HG02678 (cell line): ENCODE measurements around the gene PTPN12.
"Not testable (repeated sequence)": the region's sequence is repeated elsewhere in the genome, so short reads cannot be mapped to it uniquely, and the experiment has no call there.

ENCODE experiments used
- ATAC-seq: cut with Tn5 transposase; IDR thresholded peaks from one replicate; pipeline ENCODE4 v1.9.1; 2021; ENCODE audit warnings: mild to moderate bottlenecking, moderate library complexity; ENCODE audit not compliant: unreplicated experiment

PTPN12 gene

GRCh38 chr7:77537136-77537777 lies at the start of gene PTPN12:
TSS of gene PTPN12 (plus strand) at chr7:77537295. CDS start at chr7:77537547, 252 bp downstream.
- peak; percentile 31 for ATAC-seq

GRCh38 chr7:77488986-77489385 lies 48.1 kb upstream of the PTPN12 start:
- no peak for ATAC-seq

- ATAC-seq: no peak
Observed at GRCh38 chr7:77497079-77497478, 40.0 kb upstream of the PTPN12 start.

- ATAC-seq: no peak
Observed at GRCh38 chr7:77498659-77499379, 38.3 kb upstream of the PTPN12 start.

- ATAC-seq: no peak
Observed at GRCh38 chr7:77501192-77501515, 35.9 kb upstream of the PTPN12 start.

GRCh38 chr7:77504951-77505350 lies 32.1 kb upstream of the PTPN12 start:
- no peak for ATAC-seq

GRCh38 chr7:77506899-77507298 lies 30.2 kb upstream of the PTPN12 start:
- ATAC-seq: no peak

- not testable (repeated sequence) for ATAC-seq
Observed at GRCh38 chr7:77513002-77513670, 24.0 kb upstream of the PTPN12 start.

GRCh38 chr7:77516085-77516484 lies 21.0 kb upstream of the PTPN12 start:
- no peak for ATAC-seq

- no peak for ATAC-seq
Observed at GRCh38 chr7:77520261-77520660, 16.8 kb upstream of the PTPN12 start.

GRCh38 chr7:77521537-77521936 lies 15.6 kb upstream of the PTPN12 start:
- not testable (repeated sequence) for ATAC-seq

GRCh38 chr7:77524731-77525130 lies 12.4 kb upstream of the PTPN12 start:
- ATAC-seq: no peak

- ATAC-seq: no peak
Observed at GRCh38 chr7:77525231-77525630, 11.9 kb upstream of the PTPN12 start.

- no peak for ATAC-seq
Observed at GRCh38 chr7:77528368-77528767, 8.7 kb upstream of the PTPN12 start.

GRCh38 chr7:77529279-77529678 lies 7.8 kb upstream of the PTPN12 start:
- no peak for ATAC-seq

- no peak for ATAC-seq
Observed at GRCh38 chr7:77531038-77531437, 6.1 kb upstream of the PTPN12 start.

GRCh38 chr7:77532247-77532646 lies 4.8 kb upstream of the PTPN12 start:
- ATAC-seq: no peak

GRCh38 chr7:77532732-77533131 lies 4.4 kb upstream of the PTPN12 start:
- not testable (repeated sequence) for ATAC-seq

- not testable (repeated sequence) for ATAC-seq
Observed at GRCh38 chr7:77534046-77534445, 3.0 kb upstream of the PTPN12 start.

GRCh38 chr7:77536017-77536412 lies 1.1 kb upstream of the PTPN12 start:
- no peak for ATAC-seq

GRCh38 chr7:77536413-77537135 lies 521 bp upstream of the PTPN12 start:
- peak; percentile 94 for ATAC-seq
